ENCODE data around the gene SYT12. TPM values are rescaled to one million over a fixed set of nuclear protein-coding genes. Genes with fewer than 3 reads are reported as not detected.

The SYT12 gene
- total RNA-seq, 1 experiment from 2014 or later, result 3.1 TPM

GRCh38 chr11:67013511-67014045, 9.4 kb upstream of the SYT12 start:
- Histone ChIP-seq H3K27me3 (replicated peaks; ENCODE audit: insufficient read depth, low read depth, low read length, poor library complexity) (no peaks in the 10 kb centered on the region), H3K4me3 (ENCODE audit: low read depth, low read length, poor library complexity, severe bottlenecking) (no peak overlapping the region), H3K27ac (ENCODE audit: low read depth, low read length, poor library complexity, severe bottlenecking) (no peak overlapping the region), H3K36me3 (ENCODE audit: insufficient read depth, low read length, poor library complexity, severe bottlenecking) (no peaks in the 10 kb centered on the region), H3K9me3 (ENCODE audit: low read depth, low read length, poor library complexity, severe bottlenecking) (no peaks in the 10 kb centered on the region), H3K4me1 (ENCODE audit: insufficient read depth, low read length, poor library complexity, severe bottlenecking) (peaks cover 3% of the 10 kb centered on the region)
- TF ChIP-seq CTCF (conservative IDR thresholded peaks at IDR 0.05; ENCODE audit: low read depth, low read length) (no peak), EZH2 (IDR thresholded peaks at IDR 0.05; ENCODE audit: borderline replicate concordance, low read depth, low read length, poor library complexity, severe bottlenecking) (no peak)
- ChIA-PET POLR2A (ENCODE audit: low non-redundant PET) (no interaction called here), CTCF (interaction anchor here (0.5 kb wide), 1 partner anchor 303 kb away, joined by 4 read pairs; no protein-coding TSS in a partner anchor)
- BruUV-seq (replicated peaks), result no TSS peak
- intact Hi-C loops (cut with micrococcal nuclease; ENCODE audit: unreplicated experiment), result no loop called here
- no peak for DNase-seq (ENCODE audit: low spot score)

- ChIA-PET CTCF (no interaction called here), POLR2A (ENCODE audit: low non-redundant PET) (no interaction called here)
- no peaks in the 10 kb centered on the region for H3K9me3 ChIP-seq (ENCODE audit: low read depth, low read length, poor library complexity, severe bottlenecking)
- H3K27ac ChIP-seq (ENCODE audit: low read depth, low read length, poor library complexity, severe bottlenecking), result no peak overlapping the region
- DNase-seq (ENCODE audit: low spot score), result no peak
- no peaks in the 10 kb centered on the region for H3K36me3 ChIP-seq (ENCODE audit: insufficient read depth, low read length, poor library complexity, severe bottlenecking)
- TF ChIP-seq CTCF (conservative IDR thresholded peaks at IDR 0.05; ENCODE audit: low read depth, low read length) (no peak), EZH2 (IDR thresholded peaks at IDR 0.05; ENCODE audit: borderline replicate concordance, low read depth, low read length, poor library complexity, severe bottlenecking) (no peak)
- no TSS peak for BruUV-seq (replicated peaks)
- peaks cover 3% of the 10 kb centered on the region for H3K4me1 ChIP-seq (ENCODE audit: insufficient read depth, low read length, poor library complexity, severe bottlenecking)
- intact Hi-C loops (cut with micrococcal nuclease; ENCODE audit: unreplicated experiment), result no loop called here
- no peak overlapping the region for H3K4me3 ChIP-seq (ENCODE audit: low read depth, low read length, poor library complexity, severe bottlenecking)
- no peaks in the 10 kb centered on the region for H3K27me3 ChIP-seq (replicated peaks; ENCODE audit: insufficient read depth, low read depth, low read length, poor library complexity)
These were observed 8.6 kb upstream of the SYT12 start for GRCh38 chr11:67014343-67014742.

GRCh38 chr11:67015048-67015447, 7.9 kb upstream of the SYT12 start:
- POLR2A ChIA-PET (ENCODE audit: low non-redundant PET), result interaction anchor here (0.6 kb wide), 1 partner anchor 210 kb away, joined by 5 read pairs; no protein-coding TSS in a partner anchor
- TF ChIP-seq EZH2 (IDR thresholded peaks at IDR 0.05; ENCODE audit: borderline replicate concordance, low read depth, low read length, poor library complexity, severe bottlenecking) (no peak), CTCF (conservative IDR thresholded peaks at IDR 0.05; ENCODE audit: low read depth, low read length) (no peak)

More at GRCh38 chr11:67015048-67015447, 7.9 kb upstream of the SYT12 start:
- intact Hi-C loops (cut with micrococcal nuclease; ENCODE audit: unreplicated experiment), result no loop called here
- no TSS peak for BruUV-seq (replicated peaks)
- Histone ChIP-seq H3K4me3 (ENCODE audit: low read depth, low read length, poor library complexity, severe bottlenecking) (no peak overlapping the region), H3K36me3 (ENCODE audit: insufficient read depth, low read length, poor library complexity, severe bottlenecking) (no peaks in the 10 kb centered on the region), H3K4me1 (ENCODE audit: insufficient read depth, low read length, poor library complexity, severe bottlenecking) (peaks cover 3% of the 10 kb centered on the region), H3K27me3 (replicated peaks; ENCODE audit: insufficient read depth, low read depth, low read length, poor library complexity) (no peaks in the 10 kb centered on the region), H3K9me3 (ENCODE audit: low read depth, low read length, poor library complexity, severe bottlenecking) (no peaks in the 10 kb centered on the region), H3K27ac (ENCODE audit: low read depth, low read length, poor library complexity, severe bottlenecking) (no peak overlapping the region)
- CTCF ChIA-PET, result no interaction called here
- no peak for DNase-seq (ENCODE audit: low spot score)
